HepG2 (cell line): ENCODE results near the gene KCNQ2. TPM values are rescaled to one million over a fixed set of nuclear protein-coding genes. Genes with fewer than 3 reads are reported as not detected.

ENCODE experiments used
- BHLHE40 ChIP-seq: IDR thresholded peaks from 2 replicates; pipeline ENCODE4 v1.6.1; 2011; ENCODE audit warnings: low read length, improper control_type of control experiment
- EZH2 ChIP-seq: conservative IDR thresholded peaks from 2 replicates; pipeline ENCODE4 v1.6.1; 2012; ENCODE audit warnings: mild to moderate bottlenecking, low read depth, low read length, moderate library complexity
- HNF4G ChIP-seq, 2 experiments: sonication (generic) in 1 of 2; formaldehyde crosslinking in 1 of 2; IDR thresholded peaks; 2 replicates each; pipeline versions ENCODE4 v1.4.0 to v1.6.1; 2011 to 2020; ENCODE audit warnings: borderline replicate concordance in 2 of 2, low read depth in 2 of 2, mild to moderate bottlenecking in 2 of 2, low read length in 1 of 2, missing genetic modification reagents in 1 of 2, moderate library complexity in 1 of 2
- MAFK ChIP-seq, 2 experiments: IDR thresholded peaks in 1 of 2; conservative IDR thresholded peaks in 1 of 2; 2 replicates each; pipeline ENCODE4 v1.6.1; 2011; ENCODE audit warnings: improper control_type of control experiment in 2 of 2, low read length in 2 of 2
- PITX1 ChIP-seq: sonication (generic); formaldehyde crosslinking; IDR thresholded peaks from 2 replicates; pipeline ENCODE4 v1.5.1; 2020; ENCODE audit warnings: mild to moderate bottlenecking, missing genetic modification reagents
- SMAD9 ChIP-seq: sonication (generic); formaldehyde crosslinking; IDR thresholded peaks from 2 replicates; pipeline ENCODE4 v1.5.1; 2020; ENCODE audit warnings: mild to moderate bottlenecking, missing genetic modification reagents
- SSRP1 ChIP-seq: IDR thresholded peaks from 2 replicates; pipeline ENCODE4 v1.6.1; 2016; ENCODE audit warnings: control low read depth
- ZFYVE20 ChIP-seq: sonication (generic); formaldehyde crosslinking; IDR thresholded peaks from 2 replicates; pipeline ENCODE4 v1.8.0; 2023; ENCODE audit warnings: low read depth, mild to moderate bottlenecking, moderate library complexity, missing genetic modification reagents, borderline replicate concordance
- ZNF292 ChIP-seq: sonication (generic); formaldehyde crosslinking; IDR thresholded peaks from 2 replicates; pipeline ENCODE4 v1.8.1; 2022; ENCODE audit warnings: mild to moderate bottlenecking, low read depth, missing genetic modification reagents, borderline replicate concordance
- ZNF777 ChIP-seq: sonication (generic); formaldehyde crosslinking; IDR thresholded peaks from 2 replicates; pipeline ENCODE4 v1.4.0; 2020; ENCODE audit warnings: missing genetic modification reagents
- ZSCAN12 ChIP-seq: sonication (generic); formaldehyde crosslinking; IDR thresholded peaks from 2 replicates; pipeline ENCODE4 v1.9.0; 2021; ENCODE audit warnings: mild to moderate bottlenecking, missing genetic modification reagents
- polyA plus RNA-seq, 8 experiments: library from polyadenylated mRNA; depleted of rRNA in 3 of 8; stranded (reverse) in 7 of 8; unstranded in 1 of 8; fragments of >200 nt; fragmentation: Illumina TruSeq in 4 of 8; extraction: Trizol in 4 of 8; gene quantifications; 2 replicates each; pipeline versions ENCODE4 v1.2.1 to v1.2.3, GENCODE V29; 2011 to 2016; ENCODE audit warnings: low read depth in 4 of 8, missing spikeins in 1 of 8, mixed read lengths in 1 of 8; ENCODE audit not compliant: insufficient read depth in 1 of 8
- total RNA-seq, 5 experiments: library from RNA; depleted of rRNA; stranded (reverse); fragments of >200 nt; fragmentation: Illumina TruSeq; extraction: Trizol; gene quantifications; 2 replicates each; pipeline ENCODE4 v1.2.3, GENCODE V29; 2016; ENCODE audit warnings: low read depth in 1 of 5
- TF ChIP-seq, protein P1 (sequence below): sonication (generic); formaldehyde crosslinking; IDR thresholded peaks from 2 replicates; pipeline ENCODE4 v1.5.1; 2020; ENCODE audit warnings: mild to moderate bottlenecking, missing genetic modification reagents, moderate library complexity
- TF ChIP-seq, protein P2 (sequence below): sonication (generic); formaldehyde crosslinking; IDR thresholded peaks from 2 replicates; pipeline ENCODE4 v1.8.1; 2022; ENCODE audit warnings: low read depth, mild to moderate bottlenecking, missing genetic modification reagents
- TF ChIP-seq, protein P3 (sequence below): sonication (generic); formaldehyde crosslinking; IDR thresholded peaks from 2 replicates; pipeline ENCODE4 v1.4.0; 2020; ENCODE audit warnings: mild to moderate bottlenecking, missing genetic modification reagents
- TF ChIP-seq, protein P4 (sequence below): sonication (generic); formaldehyde crosslinking; IDR thresholded peaks from 2 replicates; pipeline ENCODE4 v1.5.0; 2020; ENCODE audit warnings: mild to moderate bottlenecking, missing genetic modification reagents, borderline replicate concordance
- TF ChIP-seq, protein P5 (sequence below): sonication (generic); IDR thresholded peaks from 2 replicates; pipeline ENCODE4 v1.6.1; 2016; ENCODE audit warnings: low read depth, borderline replicate concordance

The KCNQ2 gene
- total and polyA plus RNA-seq, 2 of the 13 experiments (the other 11 are each of a cell fraction or from before 2014, with no cell fraction given), result not detected

- no peak; a peak in 1 of 4 replicates for TF ChIP-seq MAFK (conservative IDR thresholded peaks at IDR 0.05 in 1 of 2, IDR thresholded peaks at IDR 0.05 in 1 of 2; ENCODE audit: low read length in 2 of 2)
- TF ChIP-seq BHLHE40, result no peak
- peak; percentile 55; the same call in 1 of the 2 replicates for TF ChIP-seq PITX1 (CRISPR knock-in tag)
- TF ChIP-seq, protein P1, sequence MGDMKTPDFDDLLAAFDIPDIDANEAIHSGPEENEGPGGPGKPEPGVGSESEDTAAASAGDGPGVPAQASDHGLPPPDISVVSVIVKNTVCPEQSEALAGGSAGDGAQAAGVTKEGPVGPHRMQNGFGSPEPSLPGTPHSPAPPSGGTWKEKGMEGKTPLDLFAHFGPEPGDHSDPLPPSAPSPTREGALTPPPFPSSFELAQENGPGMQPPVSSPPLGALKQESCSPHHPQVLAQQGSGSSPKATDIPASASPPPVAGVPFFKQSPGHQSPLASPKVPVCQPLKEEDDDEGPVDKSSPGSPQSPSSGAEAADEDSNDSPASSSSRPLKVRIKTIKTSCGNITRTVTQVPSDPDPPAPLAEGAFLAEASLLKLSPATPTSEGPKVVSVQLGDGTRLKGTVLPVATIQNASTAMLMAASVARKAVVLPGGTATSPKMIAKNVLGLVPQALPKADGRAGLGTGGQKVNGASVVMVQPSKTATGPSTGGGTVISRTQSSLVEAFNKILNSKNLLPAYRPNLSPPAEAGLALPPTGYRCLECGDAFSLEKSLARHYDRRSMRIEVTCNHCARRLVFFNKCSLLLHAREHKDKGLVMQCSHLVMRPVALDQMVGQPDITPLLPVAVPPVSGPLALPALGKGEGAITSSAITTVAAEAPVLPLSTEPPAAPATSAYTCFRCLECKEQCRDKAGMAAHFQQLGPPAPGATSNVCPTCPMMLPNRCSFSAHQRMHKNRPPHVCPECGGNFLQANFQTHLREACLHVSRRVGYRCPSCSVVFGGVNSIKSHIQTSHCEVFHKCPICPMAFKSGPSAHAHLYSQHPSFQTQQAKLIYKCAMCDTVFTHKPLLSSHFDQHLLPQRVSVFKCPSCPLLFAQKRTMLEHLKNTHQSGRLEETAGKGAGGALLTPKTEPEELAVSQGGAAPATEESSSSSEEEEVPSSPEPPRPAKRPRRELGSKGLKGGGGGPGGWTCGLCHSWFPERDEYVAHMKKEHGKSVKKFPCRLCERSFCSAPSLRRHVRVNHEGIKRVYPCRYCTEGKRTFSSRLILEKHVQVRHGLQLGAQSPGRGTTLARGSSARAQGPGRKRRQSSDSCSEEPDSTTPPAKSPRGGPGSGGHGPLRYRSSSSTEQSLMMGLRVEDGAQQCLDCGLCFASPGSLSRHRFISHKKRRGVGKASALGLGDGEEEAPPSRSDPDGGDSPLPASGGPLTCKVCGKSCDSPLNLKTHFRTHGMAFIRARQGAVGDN, result no peak
- TF ChIP-seq ZSCAN12 (CRISPR knock-in tag), result no peak
- 0 out of 2 replicates have a peak, but pooled peaks have one; percentile 17 for TF ChIP-seq ZFYVE20 (CRISPR knock-in tag)
- TF ChIP-seq SSRP1 (CRISPR knock-in tag), result no peak
- TF ChIP-seq EZH2, result 0 out of 2 replicates have a peak, but pooled peaks have one; percentile 46
- TF ChIP-seq, protein P2, sequence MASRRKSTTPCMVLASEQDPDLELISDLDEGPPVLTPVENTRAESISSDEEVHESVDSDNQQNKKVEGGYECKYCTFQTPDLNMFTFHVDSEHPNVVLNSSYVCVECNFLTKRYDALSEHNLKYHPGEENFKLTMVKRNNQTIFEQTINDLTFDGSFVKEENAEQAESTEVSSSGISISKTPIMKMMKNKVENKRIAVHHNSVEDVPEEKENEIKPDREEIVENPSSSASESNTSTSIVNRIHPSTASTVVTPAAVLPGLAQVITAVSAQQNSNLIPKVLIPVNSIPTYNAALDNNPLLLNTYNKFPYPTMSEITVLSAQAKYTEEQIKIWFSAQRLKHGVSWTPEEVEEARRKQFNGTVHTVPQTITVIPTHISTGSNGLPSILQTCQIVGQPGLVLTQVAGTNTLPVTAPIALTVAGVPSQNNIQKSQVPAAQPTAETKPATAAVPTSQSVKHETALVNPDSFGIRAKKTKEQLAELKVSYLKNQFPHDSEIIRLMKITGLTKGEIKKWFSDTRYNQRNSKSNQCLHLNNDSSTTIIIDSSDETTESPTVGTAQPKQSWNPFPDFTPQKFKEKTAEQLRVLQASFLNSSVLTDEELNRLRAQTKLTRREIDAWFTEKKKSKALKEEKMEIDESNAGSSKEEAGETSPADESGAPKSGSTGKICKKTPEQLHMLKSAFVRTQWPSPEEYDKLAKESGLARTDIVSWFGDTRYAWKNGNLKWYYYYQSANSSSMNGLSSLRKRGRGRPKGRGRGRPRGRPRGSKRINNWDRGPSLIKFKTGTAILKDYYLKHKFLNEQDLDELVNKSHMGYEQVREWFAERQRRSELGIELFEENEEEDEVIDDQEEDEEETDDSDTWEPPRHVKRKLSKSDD (CRISPR knock-in tag), result no peak
- TF ChIP-seq, protein P3, sequence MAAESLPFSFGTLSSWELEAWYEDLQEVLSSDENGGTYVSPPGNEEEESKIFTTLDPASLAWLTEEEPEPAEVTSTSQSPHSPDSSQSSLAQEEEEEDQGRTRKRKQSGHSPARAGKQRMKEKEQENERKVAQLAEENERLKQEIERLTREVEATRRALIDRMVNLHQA (CRISPR knock-in tag), result no peak
- peak; percentile 79 for TF ChIP-seq ZNF292 (CRISPR knock-in tag)
- TF ChIP-seq, protein P4, sequence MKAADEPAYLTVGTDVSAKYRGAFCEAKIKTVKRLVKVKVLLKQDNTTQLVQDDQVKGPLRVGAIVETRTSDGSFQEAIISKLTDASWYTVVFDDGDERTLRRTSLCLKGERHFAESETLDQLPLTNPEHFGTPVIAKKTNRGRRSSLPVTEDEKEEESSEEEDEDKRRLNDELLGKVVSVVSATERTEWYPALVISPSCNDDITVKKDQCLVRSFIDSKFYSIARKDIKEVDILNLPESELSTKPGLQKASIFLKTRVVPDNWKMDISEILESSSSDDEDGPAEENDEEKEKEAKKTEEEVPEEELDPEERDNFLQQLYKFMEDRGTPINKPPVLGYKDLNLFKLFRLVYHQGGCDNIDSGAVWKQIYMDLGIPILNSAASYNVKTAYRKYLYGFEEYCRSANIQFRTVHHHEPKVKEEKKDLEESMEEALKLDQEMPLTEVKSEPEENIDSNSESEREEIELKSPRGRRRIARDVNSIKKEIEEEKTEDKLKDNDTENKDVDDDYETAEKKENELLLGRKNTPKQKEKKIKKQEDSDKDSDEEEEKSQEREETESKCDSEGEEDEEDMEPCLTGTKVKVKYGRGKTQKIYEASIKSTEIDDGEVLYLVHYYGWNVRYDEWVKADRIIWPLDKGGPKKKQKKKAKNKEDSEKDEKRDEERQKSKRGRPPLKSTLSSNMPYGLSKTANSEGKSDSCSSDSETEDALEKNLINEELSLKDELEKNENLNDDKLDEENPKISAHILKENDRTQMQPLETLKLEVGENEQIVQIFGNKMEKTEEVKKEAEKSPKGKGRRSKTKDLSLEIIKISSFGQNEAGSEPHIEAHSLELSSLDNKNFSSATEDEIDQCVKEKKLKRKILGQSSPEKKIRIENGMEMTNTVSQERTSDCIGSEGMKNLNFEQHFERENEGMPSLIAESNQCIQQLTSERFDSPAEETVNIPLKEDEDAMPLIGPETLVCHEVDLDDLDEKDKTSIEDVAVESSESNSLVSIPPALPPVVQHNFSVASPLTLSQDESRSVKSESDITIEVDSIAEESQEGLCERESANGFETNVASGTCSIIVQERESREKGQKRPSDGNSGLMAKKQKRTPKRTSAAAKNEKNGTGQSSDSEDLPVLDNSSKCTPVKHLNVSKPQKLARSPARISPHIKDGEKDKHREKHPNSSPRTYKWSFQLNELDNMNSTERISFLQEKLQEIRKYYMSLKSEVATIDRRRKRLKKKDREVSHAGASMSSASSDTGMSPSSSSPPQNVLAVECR, result no peak
- no peak for TF ChIP-seq ZNF777 (CRISPR knock-in tag)
- no peak for TF ChIP-seq SMAD9 (CRISPR knock-in tag)
- no peak for TF ChIP-seq HNF4G (IDR thresholded peaks at IDR 0.05; ENCODE audit: borderline replicate concordance, low read depth, low read length)
- no peak for TF ChIP-seq HNF4G (CRISPR knock-in tag; IDR thresholded peaks at IDR 0.05; ENCODE audit: borderline replicate concordance, low read depth)
- TF ChIP-seq, protein P5, sequence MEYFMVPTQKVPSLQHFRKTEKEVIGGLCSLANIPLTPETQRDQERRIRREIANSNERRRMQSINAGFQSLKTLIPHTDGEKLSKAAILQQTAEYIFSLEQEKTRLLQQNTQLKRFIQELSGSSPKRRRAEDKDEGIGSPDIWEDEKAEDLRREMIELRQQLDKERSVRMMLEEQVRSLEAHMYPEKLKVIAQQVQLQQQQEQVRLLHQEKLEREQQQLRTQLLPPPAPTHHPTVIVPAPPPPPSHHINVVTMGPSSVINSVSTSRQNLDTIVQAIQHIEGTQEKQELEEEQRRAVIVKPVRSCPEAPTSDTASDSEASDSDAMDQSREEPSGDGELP, result peak; percentile 68; the same call in 1 of the 2 replicates
Observed at GRCh38 chr20:63363981-63364561, 108.4 kb downstream of the KCNQ2 start (continued).
